NOMO-1 treated with dmso at 0.1 percent for 144 hours (cell line): ENCODE measurements around the gene ASTN2.

Experiments
- DNase-seq: peaks from one replicate; lab custom pipeline; 2025; ENCODE audit not compliant: unreplicated experiment; lab: John Stamatoyannopoulos, UW

ASTN2 gene

GRCh38 chr9:117250610-117251215 lies 164.1 kb downstream of the ASTN2 start:
- no peak for DNase-seq

GRCh38 chr9:117249799-117250198 lies 165.1 kb downstream of the ASTN2 start:
- DNase-seq = no peak

GRCh38 chr9:117247266-117247665 lies 167.6 kb downstream of the ASTN2 start:
- DNase-seq = no peak

GRCh38 chr9:117245175-117245829 lies 169.6 kb downstream of the ASTN2 start:
- no peak for DNase-seq

- DNase-seq = no peak
Measured at GRCh38 chr9:117242082-117242481, 172.8 kb downstream of the ASTN2 start.

GRCh38 chr9:117239428-117239827 lies 175.4 kb downstream of the ASTN2 start:
- DNase-seq = no peak

- no peak for DNase-seq
Measured at GRCh38 chr9:117234103-117234502, 180.8 kb downstream of the ASTN2 start.

GRCh38 chr9:117233016-117233415 lies 181.8 kb downstream of the ASTN2 start:
- DNase-seq = no peak

- no peak for DNase-seq
Measured at GRCh38 chr9:117232281-117232680, 182.6 kb downstream of the ASTN2 start.

GRCh38 chr9:117231012-117231411 lies 183.8 kb downstream of the ASTN2 start:
- no peak for DNase-seq

GRCh38 chr9:117224695-117225094 lies 190.2 kb downstream of the ASTN2 start:
- DNase-seq = no peak

- DNase-seq = no peak
Measured at GRCh38 chr9:117218951-117219350, 195.9 kb downstream of the ASTN2 start.

GRCh38 chr9:117214416-117214815 lies 200.4 kb downstream of the ASTN2 start:
- no peak for DNase-seq

- no peak for DNase-seq
Measured at GRCh38 chr9:117211280-117211679, 203.6 kb downstream of the ASTN2 start.

GRCh38 chr9:117205806-117206205 lies 209.1 kb downstream of the ASTN2 start:
- DNase-seq = no peak

- DNase-seq = no peak
Measured at GRCh38 chr9:117204971-117205370, 209.9 kb downstream of the ASTN2 start.

- no peak for DNase-seq
Measured at GRCh38 chr9:117191504-117192261, 223.2 kb downstream of the ASTN2 start.

- no peak for DNase-seq
Measured at GRCh38 chr9:117189121-117189520, 225.7 kb downstream of the ASTN2 start.

GRCh38 chr9:117188394-117188793 lies 226.5 kb downstream of the ASTN2 start:
- no peak for DNase-seq

- DNase-seq = no peak
Measured at GRCh38 chr9:117187498-117187897, 227.4 kb downstream of the ASTN2 start.

- no peak for DNase-seq
Measured at GRCh38 chr9:117184173-117184572, 230.7 kb downstream of the ASTN2 start.

GRCh38 chr9:117182046-117182445 lies 232.8 kb downstream of the ASTN2 start:
- DNase-seq = no peak
